Esophagus mucosa (tissue), 1 donor: ENCODE measurements around the gene KCTD11. TPM values are rescaled to one million over a fixed set of nuclear protein-coding genes. Genes with fewer than 3 reads are reported as not detected.
A peak's percentile ranks its signal among the peaks of the same experiment; 100 is the strongest.

Source experiments
- ATAC-seq: fragments of 200-7000 bp; cut with Tn5 transposase; one replicate; pipeline ENCODE4 v1.9.1; 2020
- total RNA-seq: library from RNA; stranded (reverse); gene quantifications from one replicate; pipeline ENCODE4 v1.2.4, GENCODE V29; 2023
- donor health status: DM: yes; HTN: yes; CAD: no.

Gene KCTD11
- total RNA-seq, 1 donor from 2014 or later = 32.9 TPM

DNA sequence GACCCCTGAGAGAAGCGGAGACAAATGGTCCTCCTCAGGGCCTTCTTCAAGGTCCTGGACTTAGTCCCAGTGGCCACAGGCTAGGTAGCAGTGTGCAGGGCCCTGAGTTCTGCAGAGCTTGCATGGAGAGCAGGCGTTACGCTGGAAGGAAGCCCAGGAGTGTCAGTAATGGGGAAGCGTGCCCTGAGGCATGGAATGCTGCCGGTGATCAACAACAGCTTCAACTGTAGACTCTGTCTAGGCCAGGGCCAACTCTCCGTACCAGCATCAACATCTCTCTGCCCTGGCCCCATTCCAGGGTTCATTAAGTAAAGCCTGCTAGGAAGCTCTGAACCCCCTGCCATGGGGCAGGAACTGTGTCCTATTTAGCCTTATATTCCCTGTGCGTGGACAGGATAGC, 28.4 kb downstream of the KCTD11 start:
- ATAC-seq = peak; percentile 27

DNA sequence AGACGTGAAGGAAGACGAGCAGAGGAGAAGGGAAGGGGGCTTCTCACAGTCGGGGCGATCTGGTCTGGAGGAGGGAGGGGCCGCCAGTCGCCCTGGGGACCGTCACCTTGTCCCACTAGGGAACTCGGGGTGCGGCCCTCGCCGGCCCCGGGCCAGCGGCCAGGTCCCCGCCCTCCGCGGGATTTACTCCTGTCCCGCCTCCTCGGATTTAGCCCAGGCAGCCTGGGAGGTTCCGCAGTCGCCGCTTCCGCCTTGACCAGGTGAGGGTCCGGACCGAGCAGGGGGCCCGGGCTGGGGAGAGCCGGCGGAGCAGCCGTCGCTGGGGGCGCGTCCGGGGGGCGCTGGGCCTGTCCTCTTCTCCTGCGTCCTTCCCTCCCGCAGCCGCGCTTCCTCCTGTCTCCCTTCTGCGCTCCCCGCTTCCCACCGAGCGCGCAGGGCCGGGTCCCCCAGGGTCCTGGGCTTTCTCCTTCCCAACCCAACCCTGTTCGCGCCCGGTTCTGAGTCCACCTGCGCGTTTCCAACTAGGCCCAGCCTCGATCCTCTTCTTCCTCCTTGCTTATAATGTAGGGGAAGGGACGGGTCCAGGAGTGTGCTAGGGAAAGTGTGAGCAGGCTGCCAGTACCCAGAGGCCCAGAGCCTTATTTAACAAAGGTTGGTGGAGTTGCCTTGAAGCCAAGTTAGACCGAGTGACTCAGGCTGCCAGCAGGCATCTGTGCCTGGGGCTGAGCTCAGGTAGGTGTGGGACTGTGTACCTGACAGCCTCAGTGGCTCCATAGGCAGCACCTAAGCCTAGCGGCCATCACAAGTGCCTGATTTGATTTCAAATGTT, 29.1 kb downstream of the KCTD11 start, which contains the start of gene TNK1:
Gene TNK1 (plus strand): TSS at position 235 of the 829 bp plus-strand sequence. CDS start 1,838 bp downstream, outside the sequence.
- ATAC-seq = peak; percentile 74

DNA sequence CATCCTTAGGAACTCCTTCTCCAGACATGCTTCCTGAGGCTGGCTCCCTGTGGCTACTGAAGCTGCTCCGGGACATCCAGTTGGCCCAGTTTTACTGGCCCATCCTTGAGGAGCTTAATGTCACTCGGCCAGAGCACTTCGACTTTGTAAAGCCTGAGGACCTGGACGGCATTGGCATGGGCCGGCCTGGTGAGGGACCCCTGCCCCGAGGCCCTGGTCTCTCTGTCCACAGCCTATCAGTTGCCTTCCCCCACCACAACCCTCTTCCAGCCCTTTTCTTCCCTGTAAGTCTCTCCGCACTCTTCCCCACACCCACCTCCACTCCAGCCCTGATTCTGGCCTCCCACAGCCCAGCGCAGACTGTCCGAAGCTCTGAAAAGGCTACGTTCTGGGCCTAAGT, 30.9 kb downstream of the KCTD11 start:
- ATAC-seq = no peak

DNA sequence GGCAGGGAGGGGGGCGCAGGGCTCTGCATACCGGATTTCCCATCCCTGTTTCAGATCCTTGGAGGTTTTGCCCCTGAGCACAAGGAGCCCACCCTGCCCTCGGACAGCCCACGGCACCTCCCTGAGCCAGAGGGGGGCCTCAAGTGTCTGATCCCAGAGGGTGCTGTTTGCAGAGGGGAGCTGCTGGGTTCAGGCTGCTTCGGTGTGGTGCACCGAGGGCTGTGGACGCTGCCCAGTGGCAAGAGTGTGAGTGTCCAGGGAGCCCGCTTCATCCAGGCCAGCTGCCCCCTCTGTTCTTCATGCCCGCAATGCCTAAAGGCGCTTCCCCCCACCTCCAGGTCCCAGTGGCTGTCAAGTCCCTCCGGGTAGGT, 31.4 kb downstream of the KCTD11 start:
- ATAC-seq = no peak

DNA sequence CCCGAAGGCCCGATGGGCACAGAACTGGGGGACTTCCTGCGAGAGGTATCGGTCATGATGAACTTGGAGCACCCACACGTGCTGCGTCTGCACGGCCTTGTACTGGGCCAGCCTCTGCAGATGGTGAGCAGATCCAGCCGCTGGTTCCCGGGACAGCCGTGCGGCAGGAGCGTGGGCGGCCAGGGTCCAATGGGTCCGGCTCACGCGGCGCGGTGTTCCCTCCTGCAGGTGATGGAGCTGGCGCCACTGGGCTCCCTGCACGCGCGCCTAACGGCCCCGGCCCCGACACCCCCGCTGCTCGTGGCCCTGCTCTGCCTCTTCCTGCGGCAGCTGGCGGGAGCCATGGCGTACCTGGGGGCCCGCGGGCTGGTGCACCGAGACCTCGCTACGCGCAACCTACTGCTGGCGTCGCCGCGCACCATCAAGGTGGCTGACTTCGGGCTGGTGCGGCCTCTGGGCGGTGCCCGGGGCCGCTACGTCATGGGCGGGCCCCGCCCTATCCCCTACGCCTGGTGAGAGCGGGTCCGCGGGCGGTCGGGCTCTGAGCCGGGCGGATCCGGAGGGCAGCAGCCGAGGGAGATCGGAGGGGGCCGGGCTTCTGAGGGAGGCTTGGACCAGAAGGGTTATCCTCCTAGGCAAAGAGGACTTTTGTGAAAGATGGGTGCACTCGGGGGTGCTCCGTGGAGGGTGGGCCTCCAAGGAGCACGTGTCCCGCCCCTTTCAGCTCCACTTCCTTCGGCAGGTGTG, 32.0 kb downstream of the KCTD11 start:
- ATAC-seq = peak; percentile 31

DNA sequence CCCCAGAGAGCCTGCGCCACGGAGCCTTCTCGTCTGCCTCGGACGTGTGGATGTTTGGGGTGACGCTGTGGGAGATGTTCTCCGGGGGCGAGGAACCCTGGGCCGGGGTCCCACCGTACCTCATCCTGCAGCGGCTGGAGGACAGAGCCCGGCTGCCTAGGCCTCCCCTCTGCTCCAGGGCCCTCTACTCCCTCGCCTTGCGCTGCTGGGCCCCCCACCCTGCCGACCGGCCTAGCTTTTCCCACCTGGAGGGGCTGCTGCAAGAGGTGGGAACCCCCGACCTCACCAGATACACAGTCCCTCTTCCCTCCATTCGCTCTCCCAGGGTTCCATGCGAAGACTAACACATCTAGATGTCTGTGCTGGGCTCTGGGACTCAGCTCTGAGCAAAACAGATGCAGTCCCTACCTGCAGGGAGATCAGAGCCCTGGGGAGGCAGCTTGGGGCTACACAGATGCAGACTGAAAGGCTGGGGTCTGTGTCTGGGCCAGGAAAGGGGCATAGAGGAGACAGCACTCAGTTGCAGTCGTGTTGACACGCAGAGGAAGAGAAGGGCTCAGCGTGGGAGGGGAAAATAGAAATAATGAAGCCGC, 32.6 kb downstream of the KCTD11 start:
- no peak for ATAC-seq

DNA sequence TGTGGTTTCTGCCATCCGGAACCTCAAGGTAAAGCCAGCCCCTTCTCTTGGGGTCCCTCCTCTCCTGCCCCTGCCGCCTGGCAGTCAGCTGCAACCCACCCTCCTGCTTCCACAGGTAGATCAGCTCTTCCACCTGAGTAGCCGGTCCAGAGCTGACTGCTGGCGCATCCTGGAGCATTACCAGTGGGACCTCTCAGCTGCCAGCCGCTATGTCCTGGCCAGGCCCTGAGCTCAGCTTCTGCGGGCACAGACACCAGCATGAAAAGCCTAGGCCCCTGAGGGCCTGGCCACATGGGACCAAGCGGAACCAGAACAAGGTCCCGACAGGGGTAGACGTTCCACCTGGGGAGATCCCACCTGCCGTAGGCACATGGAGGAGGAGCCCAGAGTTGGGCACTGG, 36.9 kb downstream of the KCTD11 start:
- no peak for ATAC-seq

DNA sequence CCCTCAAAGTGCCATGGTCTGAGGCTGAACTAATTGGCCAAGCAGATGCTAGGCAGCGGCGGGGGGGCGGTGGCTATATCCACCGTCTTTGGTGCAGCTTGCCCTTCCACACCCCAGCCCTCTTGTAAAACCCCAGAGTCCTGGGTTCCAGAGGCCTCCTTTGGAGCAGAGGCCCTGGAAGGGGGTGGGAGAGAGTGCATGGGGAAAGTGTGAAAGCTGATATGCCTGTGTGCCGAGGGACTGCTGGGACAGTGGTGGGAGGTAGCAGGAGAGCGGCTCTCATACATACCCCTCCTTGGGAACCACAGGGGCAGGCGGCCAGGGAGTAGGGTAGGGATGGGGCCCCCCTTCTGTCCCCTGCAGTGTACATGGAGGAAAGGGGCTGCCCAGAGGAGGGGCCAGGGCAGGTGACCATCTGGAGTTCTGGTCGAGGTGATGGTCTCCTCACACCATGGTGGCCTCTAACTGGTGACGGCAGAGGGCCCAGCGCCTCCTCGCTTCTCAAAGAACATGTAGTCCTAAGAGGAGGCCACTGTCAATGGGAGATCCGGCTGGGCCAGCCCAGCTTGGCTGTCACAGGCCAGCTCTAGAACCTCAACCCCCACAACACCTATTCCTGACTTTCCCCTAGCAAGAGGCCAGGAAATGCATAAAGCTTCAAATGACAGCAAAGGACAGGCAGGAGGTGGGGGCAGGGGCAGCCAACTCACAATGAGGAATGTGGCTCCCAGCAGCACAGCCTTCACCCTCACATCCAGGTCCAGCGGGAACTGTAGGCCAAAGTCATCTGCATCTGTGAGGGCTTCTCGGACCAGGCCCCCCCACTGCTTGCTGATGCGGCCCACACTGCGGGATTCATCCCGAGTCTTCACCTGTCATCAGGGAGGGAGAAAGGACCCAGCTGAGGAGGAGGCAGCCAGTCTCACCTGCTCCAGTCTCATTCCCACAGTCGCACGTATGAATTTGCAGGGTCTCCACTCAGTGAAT, 38.3 kb downstream of the KCTD11 start:
- ATAC-seq = no peak

DNA sequence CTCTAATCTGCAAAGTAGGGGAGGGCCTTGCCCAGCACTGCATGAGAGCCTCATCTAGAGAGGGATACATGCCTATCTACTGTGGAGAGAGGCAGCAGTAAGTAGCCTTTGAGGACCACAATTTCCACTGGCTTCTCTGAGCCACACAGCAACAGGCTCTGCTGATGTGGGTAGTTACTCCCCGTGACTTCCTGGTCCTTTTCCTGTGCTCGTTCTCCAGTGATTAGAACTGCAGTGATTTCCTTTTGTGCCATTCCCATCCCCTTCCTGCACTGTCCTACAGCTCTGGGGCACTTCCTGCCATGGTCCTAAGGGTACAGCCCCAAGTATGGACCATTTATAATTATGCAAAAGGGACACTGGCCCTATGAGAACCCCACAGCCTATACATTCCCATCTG, 39.3 kb downstream of the KCTD11 start:
- ATAC-seq = no peak

DNA sequence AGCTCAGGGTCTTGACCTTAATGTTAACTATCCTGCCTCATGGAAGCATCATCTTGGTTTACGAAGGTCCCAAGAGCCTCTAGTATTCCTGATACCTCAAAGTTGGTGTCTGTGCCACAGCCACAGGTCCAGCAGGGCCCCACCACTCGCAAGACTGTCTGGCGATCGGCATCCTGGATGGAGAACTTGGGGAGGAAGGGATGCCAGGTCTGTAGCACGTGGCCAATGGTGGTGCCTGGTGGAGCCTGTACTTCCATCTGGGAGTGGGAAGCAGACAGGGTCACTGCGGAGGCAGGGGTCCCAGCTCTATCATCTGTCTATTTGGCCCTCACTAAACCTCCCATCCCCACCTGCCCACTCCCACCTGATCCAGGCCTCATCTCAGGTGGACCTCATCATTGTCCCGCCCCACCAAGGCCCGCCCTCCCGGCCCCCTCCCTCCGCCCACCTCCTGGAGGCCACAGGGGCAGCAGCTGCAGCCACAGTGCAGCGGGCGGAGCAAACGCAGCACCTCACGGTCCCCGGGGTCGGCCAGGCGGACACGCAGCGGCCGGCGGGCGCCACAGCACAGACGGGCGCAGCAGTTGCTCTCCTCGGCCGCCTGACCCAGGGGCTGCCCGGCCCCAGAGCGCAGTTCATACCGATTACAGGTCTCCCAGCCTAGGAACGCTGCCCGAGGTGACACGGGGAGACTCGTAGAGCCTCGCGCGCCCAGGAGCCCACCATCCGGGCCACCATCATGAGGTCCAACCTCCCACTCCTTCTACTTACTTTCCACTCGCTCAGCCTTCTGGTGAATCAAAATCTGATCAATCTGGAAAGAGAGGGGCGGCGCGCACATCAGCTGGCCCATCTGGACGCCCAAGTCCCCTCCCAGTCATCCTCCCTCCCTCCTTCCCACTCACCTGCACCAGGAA, 41.0 kb downstream of the KCTD11 start:
- ATAC-seq = no peak

DNA sequence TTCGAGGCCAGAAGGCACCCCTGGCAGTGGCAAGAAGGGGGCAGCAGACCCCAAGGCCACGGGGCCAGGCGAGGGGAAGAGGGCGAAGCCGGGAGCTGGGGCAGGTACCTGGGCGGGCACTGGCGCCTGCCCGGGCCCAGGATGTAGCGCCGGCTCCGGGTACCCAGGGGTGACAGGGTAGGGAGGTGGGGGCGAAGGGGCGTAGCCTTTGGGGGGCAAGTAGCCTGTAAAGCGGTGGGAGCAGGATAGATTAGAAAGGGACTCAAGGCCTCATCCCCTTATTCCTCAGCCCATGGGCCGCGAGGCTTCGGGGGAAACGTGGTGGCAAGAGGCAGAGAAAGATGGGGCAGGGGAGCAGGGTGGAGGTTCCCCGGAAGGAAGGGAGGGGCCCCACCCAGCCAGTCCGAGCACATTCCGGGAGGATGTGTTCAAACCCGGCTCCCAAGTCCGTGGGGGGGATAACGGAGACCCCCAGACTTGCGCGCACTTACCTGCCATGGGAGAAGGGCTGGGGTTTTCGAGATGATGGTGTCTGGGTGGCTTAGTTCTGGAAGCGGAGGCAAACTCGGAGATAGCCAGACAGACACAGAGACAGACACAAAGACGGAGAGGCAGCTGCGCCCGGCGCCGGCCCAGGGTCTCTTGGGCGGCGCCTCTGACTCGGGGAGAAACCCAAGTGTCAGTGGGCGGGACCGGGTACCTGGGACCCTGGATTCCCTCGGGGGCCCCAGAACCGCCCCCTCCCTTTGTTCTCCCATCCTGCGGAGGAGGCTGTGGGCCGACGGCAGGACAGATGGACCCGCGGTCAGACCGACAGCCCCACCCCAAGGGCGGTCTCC, 41.9 kb downstream of the KCTD11 start:
- ATAC-seq = peak; percentile 50

DNA sequence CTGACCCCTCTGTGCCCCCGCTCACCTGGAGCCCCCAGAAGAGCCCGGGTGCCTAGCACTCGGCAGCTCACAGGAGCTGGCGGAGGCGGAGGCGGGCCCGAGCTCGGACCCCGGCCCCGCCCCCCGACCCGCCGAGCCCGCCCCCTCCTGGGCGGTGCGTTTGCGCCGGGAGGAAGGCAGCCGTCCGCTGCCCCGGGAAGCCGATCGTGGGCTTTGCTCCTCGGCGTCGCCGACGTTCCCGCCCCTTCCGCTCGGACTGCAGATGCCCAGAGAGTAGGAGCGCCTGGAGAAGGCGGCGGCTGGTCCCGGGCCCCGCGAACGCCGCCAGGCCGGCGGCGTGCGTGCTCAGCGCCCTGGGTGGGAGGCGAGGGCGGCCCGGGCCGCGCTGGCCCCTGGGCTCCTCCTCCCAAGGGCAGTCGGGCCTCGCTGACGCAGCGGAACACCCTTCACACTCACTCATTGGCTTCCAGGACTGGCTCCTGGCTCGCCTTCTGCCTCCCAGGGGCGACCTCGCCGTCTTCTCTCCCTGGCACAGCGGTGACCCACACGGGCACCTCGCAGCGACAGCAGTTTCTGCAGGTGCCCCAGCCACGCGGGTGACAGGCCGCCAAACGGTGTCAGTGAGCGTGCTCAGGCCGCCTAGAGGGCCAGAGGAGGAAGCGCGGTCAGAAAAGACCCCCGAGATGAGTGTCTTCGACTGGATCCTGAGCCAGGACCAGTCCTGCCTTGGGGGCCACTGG, 42.7 kb downstream of the KCTD11 start, which contains the start of gene PLSCR3:
Gene PLSCR3 (minus strand): TSS at position 74 of the 740 bp plus-strand sequence. CDS start 415 bp downstream, outside the sequence.
- ATAC-seq = peak; percentile 87

DNA sequence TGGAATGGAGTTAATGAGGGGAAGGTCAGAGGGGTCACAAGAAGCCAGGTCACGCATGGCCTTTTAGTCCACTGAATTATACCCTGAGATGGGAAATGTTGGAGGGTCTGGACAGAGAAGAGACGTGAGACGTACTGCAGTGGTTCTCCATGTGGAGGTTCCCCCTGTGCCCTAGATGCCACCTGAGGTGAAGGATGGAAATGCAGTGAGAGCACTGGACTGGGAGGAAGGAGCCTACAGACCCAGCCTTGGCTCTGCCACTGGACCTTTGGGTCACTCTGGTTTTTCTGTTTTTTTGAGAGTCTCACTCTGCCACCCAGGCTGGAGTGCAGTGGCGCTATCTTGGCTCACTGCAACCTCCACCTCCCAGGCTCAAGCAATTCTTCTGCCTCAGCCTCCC, 44.2 kb downstream of the KCTD11 start:
- no peak for ATAC-seq

DNA sequence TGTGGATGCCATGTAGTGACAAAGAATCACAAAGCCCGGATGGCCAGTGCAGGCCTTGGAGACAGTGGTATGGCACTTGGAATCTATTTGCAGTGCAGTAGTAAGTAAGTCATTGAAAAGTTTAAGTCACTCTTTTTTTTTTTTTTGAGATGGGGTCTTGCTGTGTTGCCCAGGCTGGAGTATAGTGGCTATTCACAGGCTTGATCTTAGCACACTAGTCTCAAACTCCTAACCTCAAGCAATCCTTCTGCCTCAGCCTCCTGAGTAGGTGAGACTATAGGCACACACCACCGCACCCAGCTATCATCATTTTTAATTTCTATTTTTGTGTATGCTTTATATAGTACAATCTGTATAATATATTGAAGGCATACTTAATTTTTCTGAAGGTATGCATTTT, 46.6 kb downstream of the KCTD11 start:
- ATAC-seq = no peak

DNA sequence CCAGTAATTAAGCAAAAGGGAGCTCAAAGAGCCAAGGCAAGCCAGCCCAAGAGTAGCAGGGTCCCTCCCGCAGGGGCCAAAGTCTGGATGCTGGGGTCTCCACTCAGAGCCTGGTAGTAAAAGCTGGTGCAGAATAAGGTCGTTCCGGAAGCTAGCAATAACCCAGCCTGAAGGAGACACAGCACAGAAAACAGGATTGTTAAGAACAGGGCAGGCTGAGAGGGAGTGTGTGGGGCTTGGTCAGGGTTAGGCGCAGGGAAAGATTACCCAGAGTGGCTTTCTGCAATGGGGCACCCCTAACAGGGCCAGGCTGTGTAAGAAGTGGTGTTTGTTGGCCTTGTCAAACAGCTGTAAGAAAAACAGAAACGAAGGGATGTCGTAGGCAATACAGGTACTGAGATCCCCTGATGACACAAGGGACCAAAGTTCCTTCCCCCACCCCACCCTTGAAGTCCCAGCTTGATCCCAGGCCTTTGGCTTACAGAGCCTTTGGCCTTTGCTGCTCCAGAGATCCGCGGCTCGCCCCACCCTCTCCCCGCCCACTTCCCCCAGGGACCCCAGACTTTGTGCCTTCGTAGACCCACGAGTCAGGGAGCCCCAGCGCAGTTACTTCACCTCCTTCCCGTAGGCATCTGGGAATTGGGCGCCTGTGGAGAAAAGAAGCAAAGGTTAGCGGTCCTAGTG, 51.2 kb downstream of the KCTD11 start:
- ATAC-seq = no peak

DNA sequence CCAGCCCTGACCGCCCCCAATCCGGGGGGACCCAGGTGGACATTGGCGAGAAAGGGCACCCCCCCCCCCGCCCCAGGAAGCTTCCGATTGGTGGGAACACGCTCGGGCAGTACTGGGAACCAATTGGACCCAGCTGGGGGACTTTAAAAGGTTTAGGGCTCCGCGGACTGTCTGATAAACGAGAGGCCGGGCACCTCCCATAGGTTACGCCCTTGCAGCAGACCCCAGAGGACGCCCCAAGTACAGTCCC, 51.7 kb downstream of the KCTD11 start:
- ATAC-seq = no peak

DNA sequence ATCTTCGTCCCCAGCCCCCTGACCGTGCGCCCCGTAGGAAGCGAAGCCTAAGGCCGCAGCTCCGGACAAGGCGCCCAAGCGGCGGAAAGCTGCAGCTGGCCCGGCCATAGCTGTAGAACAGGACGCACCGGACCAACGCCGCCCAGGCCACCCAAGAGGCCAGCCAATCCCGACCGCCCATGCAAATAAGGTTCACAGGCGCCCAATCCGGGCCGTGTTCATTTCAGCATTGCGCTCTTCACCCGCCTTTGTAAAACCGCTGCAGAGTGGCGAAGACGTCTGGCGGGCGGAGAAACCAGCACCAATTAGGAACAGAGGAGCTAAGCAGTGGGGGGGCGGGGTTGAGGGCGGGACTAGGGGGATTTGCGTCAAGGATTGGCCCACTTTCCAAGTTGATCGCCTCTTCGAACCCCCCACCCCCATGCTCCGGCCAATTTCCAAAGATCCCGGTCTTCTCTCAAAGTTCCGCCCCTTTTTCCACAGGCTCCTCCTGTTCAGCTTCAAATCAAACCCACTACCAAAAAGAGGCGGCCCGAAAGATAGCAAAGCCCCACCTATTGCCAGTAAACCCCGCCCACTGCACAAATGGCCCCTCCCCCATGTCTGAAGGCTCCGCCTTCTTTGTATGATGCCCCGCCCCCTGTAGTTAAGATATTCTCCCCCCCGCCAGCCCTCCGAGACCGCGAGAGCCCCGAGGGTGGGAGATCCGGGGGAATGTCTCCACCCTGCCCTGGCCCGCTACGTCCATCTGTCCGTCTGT, 52.2 kb downstream of the KCTD11 start, which contains the start of gene TMEM256:
Gene TMEM256 (minus strand): TSS at position 121 of the 760 bp plus-strand sequence. CDS start 13 bp downstream, at position 108.
- ATAC-seq = peak; percentile 92
